Stimulated activated CD8-positive, alpha-beta memory T cell treated with anti-CD3 and anti-CD28 coated beads, Interleukin-4, amount 100 ng/mL, for 24 hours (primary cell): ENCODE results near the gene HNRNPM.

ENCODE experiments used
- DNase-seq: peaks from one replicate; pipeline ENCODE4 v3.0.0-alpha.2; 2020; ENCODE audit warnings: low read depth

Gene HNRNPM

GRCh38 chr19:8485561-8486371 is 41.0 kb downstream of the HNRNPM start:
- no peak for DNase-seq

- DNase-seq: no peak
These were observed 41.9 kb downstream of the HNRNPM start for GRCh38 chr19:8486661-8487136.

- DNase-seq: peak; percentile 50
These were observed 42.5 kb downstream of the HNRNPM start for GRCh38 chr19:8487137-8487851.

GRCh38 chr19:8488365-8488764 is 43.6 kb downstream of the HNRNPM start:
- no peak for DNase-seq

GRCh38 chr19:8489561-8490394 is 45.0 kb downstream of the HNRNPM start:
- DNase-seq: no peak

GRCh38 chr19:8490395-8490760 is 45.6 kb downstream of the HNRNPM start:
- no peak for DNase-seq

- DNase-seq: no peak
These were observed 46.1 kb downstream of the HNRNPM start for GRCh38 chr19:8490873-8491272.

- DNase-seq: no peak
These were observed 46.8 kb downstream of the HNRNPM start for GRCh38 chr19:8491574-8491973.

- no peak for DNase-seq
These were observed 49.4 kb downstream of the HNRNPM start for GRCh38 chr19:8494158-8494557.

- no peak for DNase-seq
These were observed 53.5 kb downstream of the HNRNPM start for GRCh38 chr19:8498295-8498694.

GRCh38 chr19:8499048-8499833 is 54.5 kb downstream of the HNRNPM start:
- no peak for DNase-seq

- no peak for DNase-seq
These were observed 55.4 kb downstream of the HNRNPM start for GRCh38 chr19:8500158-8500557.

GRCh38 chr19:8501516-8501915 is 56.7 kb downstream of the HNRNPM start:
- DNase-seq: no peak

GRCh38 chr19:8501981-8502380 is 57.2 kb downstream of the HNRNPM start:
- no peak for DNase-seq

GRCh38 chr19:8503510-8503909 is 58.7 kb downstream of the HNRNPM start:
- DNase-seq: no peak

- no peak for DNase-seq
These were observed 59.4 kb downstream of the HNRNPM start for GRCh38 chr19:8504171-8504570.

GRCh38 chr19:8504919-8505318 is 60.1 kb downstream of the HNRNPM start:
- DNase-seq: no peak

GRCh38 chr19:8505680-8506401 is 61.1 kb downstream of the HNRNPM start:
- peak; percentile 56 for DNase-seq

- no peak for DNase-seq
These were observed 61.7 kb downstream of the HNRNPM start for GRCh38 chr19:8506402-8506957.

GRCh38 chr19:8510589-8511115 is 65.9 kb downstream of the HNRNPM start:
- DNase-seq: no peak
